ENCODE results near the gene ZNF443.
"Not testable (repeated sequence)": the region's sequence is repeated elsewhere in the genome, so short reads cannot be mapped to it uniquely, and the experiment has no call there.

Gene ZNF443

DNA sequence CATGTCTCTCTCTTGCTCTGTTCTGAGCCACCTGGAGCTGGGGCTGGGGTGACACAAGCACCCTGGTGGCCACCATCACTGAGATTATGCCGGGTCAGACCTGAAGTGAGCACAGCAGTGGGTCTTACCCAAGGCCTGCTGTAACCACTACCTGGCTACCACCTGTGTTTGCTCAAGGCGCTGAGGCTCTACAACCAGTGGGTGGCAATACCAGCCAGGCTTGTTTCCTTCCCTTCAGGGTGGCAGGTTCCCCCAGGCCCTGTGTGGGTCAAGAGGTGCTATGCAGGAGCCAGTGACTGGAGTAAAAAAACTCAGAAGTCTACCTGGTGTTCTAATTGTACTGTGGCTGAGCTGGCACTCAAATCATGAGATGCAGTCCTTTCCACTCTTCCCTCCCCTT is 8.0 kb upstream of the ZNF443 start:
- H3K4me3 ChIP-seq (ENCODE audit: low read depth, low read length), result no peak overlapping the region
- TF ChIP-seq, protein P1, sequence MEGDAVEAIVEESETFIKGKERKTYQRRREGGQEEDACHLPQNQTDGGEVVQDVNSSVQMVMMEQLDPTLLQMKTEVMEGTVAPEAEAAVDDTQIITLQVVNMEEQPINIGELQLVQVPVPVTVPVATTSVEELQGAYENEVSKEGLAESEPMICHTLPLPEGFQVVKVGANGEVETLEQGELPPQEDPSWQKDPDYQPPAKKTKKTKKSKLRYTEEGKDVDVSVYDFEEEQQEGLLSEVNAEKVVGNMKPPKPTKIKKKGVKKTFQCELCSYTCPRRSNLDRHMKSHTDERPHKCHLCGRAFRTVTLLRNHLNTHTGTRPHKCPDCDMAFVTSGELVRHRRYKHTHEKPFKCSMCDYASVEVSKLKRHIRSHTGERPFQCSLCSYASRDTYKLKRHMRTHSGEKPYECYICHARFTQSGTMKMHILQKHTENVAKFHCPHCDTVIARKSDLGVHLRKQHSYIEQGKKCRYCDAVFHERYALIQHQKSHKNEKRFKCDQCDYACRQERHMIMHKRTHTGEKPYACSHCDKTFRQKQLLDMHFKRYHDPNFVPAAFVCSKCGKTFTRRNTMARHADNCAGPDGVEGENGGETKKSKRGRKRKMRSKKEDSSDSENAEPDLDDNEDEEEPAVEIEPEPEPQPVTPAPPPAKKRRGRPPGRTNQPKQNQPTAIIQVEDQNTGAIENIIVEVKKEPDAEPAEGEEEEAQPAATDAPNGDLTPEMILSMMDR (IDR thresholded peaks at IDR 0.05; ENCODE audit: borderline replicate concordance, insufficient read depth, low read depth, low read length), result no peak

DNA sequence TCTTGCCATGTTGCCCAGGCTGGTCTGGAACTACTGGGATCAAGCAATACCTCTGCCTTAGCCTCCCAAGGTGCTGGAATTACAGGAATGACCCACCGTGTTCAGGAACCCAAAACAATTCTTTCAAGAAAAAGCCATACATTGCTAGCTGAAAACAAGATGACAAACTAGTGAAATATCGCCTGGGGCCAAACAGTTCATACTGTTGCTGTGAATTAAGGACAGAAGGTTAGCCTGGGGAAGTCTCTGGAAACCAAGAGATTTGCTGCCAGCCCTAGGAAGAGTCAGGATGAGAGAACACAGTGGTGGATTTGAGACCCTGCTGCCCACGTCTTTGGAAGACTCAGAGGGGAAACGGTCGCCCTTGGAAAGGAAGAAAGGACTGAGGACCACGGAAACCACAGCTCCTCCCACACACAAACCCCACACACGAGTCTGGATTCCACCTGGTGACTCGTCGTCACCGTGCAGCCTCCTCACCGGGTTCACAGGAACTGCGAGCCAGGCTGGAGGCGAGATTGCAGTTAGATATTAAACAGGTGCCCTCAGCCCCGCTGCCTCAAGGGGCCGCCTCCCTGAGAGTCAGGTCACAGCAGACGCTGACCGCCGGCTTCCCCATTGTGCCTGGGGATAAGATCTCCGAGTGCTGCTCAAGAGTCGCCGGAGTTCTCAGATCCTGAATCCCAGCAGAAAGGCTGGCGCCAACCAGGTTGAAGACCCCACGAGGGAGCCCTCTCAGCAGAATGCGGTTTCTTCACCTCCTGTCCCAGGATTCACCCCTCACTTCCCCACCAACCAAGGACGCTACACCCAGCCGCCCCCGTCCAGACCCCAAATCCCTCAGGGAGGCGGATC is 908 bp downstream of the ZNF443 start:
- H3K4me3 ChIP-seq (ENCODE audit: low read depth, low read length), result peak overlapping the region; percentile 86

DNA sequence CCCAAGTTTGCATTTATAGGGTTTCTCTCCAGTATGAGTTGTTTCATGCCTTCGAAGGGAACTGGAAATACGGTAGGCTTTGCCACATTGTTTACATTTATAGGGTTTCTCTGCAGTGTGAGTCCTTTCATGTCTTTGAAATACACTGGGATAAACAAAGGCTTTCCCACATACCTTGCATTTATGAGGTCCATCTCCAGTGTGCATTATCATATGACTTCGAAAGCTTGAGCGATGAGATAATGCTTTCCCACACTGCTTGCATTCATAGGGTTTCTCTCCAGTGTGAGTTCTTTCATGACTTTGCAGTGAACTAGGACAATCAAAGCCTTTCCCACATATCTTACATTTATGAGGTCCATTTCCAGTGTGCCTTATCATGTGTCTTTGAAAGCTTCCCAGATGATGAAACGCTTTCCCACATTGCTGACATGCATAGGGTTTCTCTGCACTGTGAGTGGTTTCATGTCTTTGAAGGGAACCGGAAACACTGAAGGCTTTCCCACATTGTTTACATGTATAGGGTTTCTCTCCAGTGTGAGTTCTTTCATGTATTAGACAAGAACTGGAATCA is 10.0 kb downstream of the ZNF443 start:
- H3K4me3 ChIP-seq (ENCODE audit: low read depth, low read length), result not testable (repeated sequence)

DNA sequence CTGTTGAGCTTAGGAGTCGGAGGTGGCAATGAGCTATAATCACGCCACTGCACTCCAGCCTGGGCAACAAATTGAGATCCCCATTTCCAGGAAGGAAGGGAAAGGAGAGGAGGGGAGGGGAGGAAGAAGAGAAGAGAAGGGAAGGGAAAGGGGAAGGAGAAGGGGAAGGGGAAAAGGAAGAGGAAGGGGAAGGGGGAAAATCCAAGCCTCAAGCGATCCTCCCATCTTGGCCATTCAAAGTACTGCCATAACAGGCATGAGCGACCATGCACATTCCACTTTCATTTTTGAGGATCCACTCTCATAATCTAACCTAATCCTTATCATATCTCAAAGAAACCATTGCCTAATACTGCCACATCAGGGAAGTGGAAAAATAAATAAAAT is 14.9 kb downstream of the ZNF443 start:
- no peak overlapping the region for H3K4me3 ChIP-seq (ENCODE audit: low read depth, low read length)
- TF ChIP-seq, protein P1 (IDR thresholded peaks at IDR 0.05; ENCODE audit: borderline replicate concordance, insufficient read depth, low read depth, low read length), result no peak

DNA sequence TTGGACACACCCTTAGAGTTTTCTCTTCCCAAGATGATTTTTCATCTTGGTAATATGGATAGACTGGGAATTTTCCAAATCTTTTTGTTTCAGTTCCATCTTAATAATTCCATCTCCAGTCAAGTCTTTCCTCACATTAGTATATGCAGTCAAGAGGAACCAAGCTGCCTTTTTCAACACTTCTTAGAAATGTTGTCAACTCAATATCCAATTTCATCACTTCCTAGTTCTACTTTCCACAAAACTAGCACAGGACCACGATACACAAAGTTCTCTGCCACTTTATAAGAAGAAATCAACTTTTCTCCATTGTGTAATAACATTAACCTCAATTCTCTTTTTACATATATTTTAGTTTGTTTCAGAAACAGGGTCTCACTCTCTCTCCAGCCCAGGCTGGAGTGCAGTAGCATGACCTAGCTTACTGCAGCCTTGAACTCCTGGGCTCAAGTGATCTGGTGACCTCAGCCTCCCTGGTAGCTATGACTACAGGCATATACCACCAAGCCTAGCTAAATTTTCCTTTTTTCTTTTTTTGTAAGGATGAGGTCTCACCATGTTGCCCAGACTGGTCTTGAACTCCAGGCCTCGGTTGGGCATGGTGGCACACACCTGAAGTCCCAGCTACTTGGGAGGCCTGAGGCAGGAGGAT is 15.5 kb downstream of the ZNF443 start:
- H3K4me3 ChIP-seq (ENCODE audit: low read depth, low read length), result no peak overlapping the region
- TF ChIP-seq, protein P1 (IDR thresholded peaks at IDR 0.05; ENCODE audit: borderline replicate concordance, insufficient read depth, low read depth, low read length), result no peak

DNA sequence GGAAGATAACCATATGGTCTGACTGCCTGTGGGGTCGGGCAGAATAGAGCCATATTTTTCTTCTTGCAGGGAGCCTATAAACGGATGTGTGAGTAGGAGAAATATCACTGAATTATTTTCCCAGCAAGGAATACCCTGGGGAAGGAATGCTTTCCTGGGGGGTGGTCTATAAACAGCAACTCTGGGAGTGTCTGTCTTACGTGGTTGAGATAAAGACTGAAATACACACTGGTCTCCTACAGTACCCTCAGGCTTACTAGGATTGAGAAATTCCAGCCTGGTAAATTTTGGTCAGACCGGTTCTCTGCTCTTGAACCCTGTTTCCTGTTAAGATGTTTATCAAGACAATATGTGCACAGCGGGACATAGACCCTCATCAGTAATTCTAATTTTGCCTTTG is 23.5 kb downstream of the ZNF443 start:
- not testable (repeated sequence) for H3K4me3 ChIP-seq (ENCODE audit: low read depth, low read length)

DNA sequence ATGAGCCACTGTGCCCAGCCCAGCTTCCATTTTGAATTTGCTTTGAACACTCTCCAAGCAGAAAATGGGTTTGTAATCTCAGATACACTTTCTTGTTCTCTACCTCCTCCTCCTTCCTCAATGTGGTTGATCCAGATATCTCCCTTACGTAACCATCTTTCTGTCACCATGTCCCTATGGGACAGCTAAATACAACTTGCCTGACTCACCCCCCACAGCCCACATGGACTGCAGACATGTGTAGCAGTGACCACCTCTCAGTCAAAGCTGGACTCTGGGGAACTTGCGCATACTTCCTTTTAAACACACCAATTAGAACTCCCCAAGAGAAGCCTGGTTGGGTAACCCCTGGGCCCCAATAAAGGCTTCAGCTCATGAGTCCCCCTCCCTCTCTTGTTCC is 28.9 kb downstream of the ZNF443 start:
- TF ChIP-seq, protein P1 (IDR thresholded peaks at IDR 0.05; ENCODE audit: borderline replicate concordance, insufficient read depth, low read depth, low read length), result no peak
- H3K4me3 ChIP-seq (ENCODE audit: low read depth, low read length), result no peak overlapping the region

DNA sequence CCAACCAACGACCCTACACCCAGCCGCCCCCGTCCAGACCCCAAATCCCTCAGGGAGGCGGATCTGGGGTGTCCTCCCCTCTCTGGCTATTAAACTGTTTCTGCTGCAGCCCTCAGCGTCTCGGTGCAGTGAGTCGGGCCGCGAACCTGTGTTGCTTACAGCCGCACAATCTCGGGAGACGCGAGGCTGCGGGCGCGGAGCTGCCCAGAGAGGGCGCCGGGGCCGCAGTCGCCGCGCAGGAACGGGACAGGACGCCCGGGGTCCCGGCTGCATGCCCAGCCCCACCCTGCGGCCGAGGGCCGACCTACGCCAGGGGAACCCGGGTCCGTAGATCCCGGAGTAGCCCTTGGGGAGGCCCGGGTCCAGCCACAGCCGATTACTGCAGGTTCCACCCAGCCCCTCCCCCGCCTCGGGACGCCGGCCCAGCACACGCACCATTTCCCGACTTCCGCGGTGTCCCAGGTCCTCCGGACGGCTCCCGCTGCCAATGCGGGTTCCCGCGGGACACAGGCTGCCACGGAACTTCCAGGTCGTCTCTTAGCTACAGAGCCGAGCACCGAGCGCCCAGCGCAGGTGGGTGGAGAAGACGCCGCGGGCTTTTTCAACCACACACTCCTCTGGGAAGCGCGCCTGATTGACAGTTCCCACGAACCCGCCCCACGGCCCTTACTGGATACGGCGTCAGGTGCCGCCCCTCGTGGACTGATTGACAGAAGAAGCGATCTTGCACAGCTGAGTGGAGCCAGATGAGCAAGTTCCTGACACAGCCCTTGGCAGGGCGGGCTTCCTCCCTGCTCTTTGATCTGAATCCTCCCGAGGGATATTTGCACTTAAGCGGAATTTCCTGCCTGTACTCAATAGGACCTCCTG is 40.0 kb downstream of the ZNF443 start, which contains the start of gene ZNF799:
Gene ZNF799, minus strand, starts transcription at position 639 of the 870 bp plus-strand sequence. Its CDS starts 201 bp downstream, at position 438.
- TF ChIP-seq, protein P1 (IDR thresholded peaks at IDR 0.05; ENCODE audit: borderline replicate concordance, insufficient read depth, low read depth, low read length), result 0 out of 2 replicates have a peak, but pooled peaks have one; percentile 15
- peak within 1 kb of the TSS; percentile 91 for H3K4me3 ChIP-seq (ENCODE audit: low read depth, low read length)

DNA sequence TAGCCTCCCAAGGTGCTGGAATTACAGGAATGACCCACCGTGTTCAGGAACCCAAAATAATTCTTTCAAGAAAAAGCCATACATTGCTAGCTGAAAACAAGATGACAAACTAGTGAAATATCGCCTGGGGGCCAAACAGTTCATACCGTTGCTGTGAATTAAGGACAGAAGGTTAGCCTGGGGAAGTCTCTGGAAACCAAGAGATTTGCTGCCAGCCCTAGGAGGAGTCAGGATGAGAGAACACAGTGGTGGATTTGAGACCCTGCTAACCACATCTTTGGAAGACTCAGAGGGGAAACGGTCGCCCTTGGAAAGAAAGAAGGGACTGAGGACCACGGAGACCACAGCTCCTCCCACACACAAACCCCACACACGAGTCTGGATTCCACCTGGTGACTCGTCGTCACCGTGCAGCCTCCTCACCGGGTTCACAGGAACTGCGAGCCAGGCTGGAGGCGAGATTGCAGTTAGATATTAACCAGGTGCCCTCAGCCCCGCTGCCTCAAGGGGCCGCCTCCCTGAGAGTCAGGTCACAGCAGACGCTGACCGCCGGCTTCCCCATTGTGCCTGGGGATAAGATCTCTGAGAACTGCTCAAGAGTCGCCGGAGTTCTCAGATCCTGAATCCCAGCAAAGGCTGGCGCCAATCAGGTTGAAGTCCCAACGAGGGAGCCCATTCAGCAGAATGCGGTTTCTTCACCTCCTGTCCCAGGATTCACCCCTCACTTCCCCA is 40.8 kb downstream of the ZNF443 start:
- peak overlapping the region; percentile 91 for H3K4me3 ChIP-seq (ENCODE audit: low read depth, low read length)

DNA sequence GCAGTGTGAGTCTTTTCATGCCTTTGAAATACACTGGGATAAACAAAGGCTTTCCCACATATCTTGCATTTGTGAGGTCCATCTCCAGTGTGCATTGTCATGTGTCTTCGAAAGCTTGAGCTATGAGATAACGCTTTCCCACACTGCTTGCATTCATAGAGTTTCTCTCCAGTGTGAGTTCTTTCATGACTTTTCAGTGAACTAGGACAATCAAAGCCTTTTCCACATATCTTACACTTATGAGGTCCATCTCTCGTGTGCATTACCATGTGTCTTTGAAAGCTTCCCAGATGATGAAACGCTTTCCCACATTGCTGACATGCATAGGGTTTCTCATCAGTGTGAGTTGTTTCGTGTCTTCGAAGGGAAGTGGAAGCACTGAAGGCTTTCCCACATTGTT is 49.7 kb downstream of the ZNF443 start:
- H3K4me3 ChIP-seq (ENCODE audit: low read depth, low read length), result not testable (repeated sequence)

DNA sequence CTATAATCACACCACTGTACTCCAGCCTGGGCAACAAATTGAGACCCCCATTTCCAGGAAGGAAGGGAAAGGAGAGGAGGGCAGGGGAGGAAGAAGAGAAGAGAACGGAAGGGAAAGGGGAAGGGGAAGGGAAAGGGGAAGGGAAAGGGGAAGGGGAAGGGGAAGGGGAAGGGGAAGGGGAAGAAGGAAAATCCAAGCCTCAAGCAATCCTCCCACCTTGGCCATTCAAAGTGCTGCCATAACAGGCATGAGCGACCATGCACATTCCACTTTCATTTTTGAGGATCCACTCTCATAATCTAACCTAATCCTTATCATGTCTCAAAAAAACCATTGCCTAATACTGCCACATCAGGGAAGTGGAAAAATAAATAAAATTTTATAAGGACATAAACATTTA is 54.5 kb downstream of the ZNF443 start:
- not testable (repeated sequence) for H3K4me3 ChIP-seq (ENCODE audit: low read depth, low read length)
